WTC11 (cell line): ENCODE measurements around the gene SNX6. TPM values are rescaled to one million over a fixed set of nuclear protein-coding genes. Genes with fewer than 3 reads are reported as not detected.
A peak's percentile ranks its signal among the peaks of the same experiment; 100 is the strongest.

Experiments used
- ATAC-seq: fragments of 200-7000 bp; cut with Tn5 transposase; 2 replicates; pipeline ENCODE4 v1.10.0; 2021; ENCODE audit warnings: mild to moderate bottlenecking, moderate library complexity
- CTCF ChIA-PET: fragments of 300-600 bp; sonication (Branson Sonifier 250); formaldehyde crosslinking; loops from one replicate; lab custom pipeline; 2021; ENCODE audit warnings: antibody characterized with exemption; lab: Charles Lee
- POLR2A ChIA-PET: fragments of 350-600 bp; sonication (Branson Sonifier 250); formaldehyde crosslinking; loops from one replicate; lab custom pipeline; 2021; ENCODE audit warnings: antibody characterized with exemption; lab: Charles Lee
- DNase-seq: peaks from one replicate; pipeline ENCODE4 v3.0.0; 2021; ENCODE audit warnings: low spot score
- H3K27ac Mint-ChIP-seq: 2 replicates; pipeline ENCODE4 v1.8.0; 2021; ENCODE audit warnings: mixed read lengths
- H3K27me3 Mint-ChIP-seq: 2 replicates; pipeline ENCODE4 v1.8.0; 2021; ENCODE audit warnings: low read depth, mild to moderate bottlenecking, moderate library complexity, mixed read lengths
- H3K36me3 Mint-ChIP-seq: 2 replicates; pipeline ENCODE4 v1.8.0; 2021; ENCODE audit warnings: mixed read lengths
- H3K4me1 Mint-ChIP-seq: 2 replicates; pipeline ENCODE4 v1.8.0; 2022; ENCODE audit warnings: mixed read lengths
- H3K4me3 Mint-ChIP-seq: 2 replicates; pipeline ENCODE4 v1.8.0; 2021; ENCODE audit warnings: mild to moderate bottlenecking, moderate library complexity, mixed read lengths
- H3K9me3 Mint-ChIP-seq: 2 replicates; pipeline ENCODE4 v1.8.0; 2021; ENCODE audit warnings: mixed read lengths
- ELF4 ChIP-seq: sonication (generic); formaldehyde crosslinking; IDR thresholded peaks from 2 replicates; pipeline ENCODE4 v1.8.1; 2022; ENCODE audit warnings: low read depth, mild to moderate bottlenecking, moderate library complexity, missing genetic modification reagents
- EMX1 ChIP-seq: fragments of 250-450 bp; sonication (Bioruptor Pico); IDR thresholded peaks from 2 replicates; pipeline ENCODE4 v1.8.0; 2021; ENCODE audit warnings: mild to moderate bottlenecking
- ETV6 ChIP-seq: sonication (generic); formaldehyde crosslinking; IDR thresholded peaks from 2 replicates; pipeline ENCODE4 v1.8.1; 2022; ENCODE audit warnings: mild to moderate bottlenecking, missing genetic modification reagents
- FOXJ3 ChIP-seq: sonication (generic); formaldehyde crosslinking; IDR thresholded peaks from 2 replicates; pipeline ENCODE4 v1.9.0; 2021; ENCODE audit warnings: missing genetic modification reagents, mild to moderate bottlenecking, borderline replicate concordance
- GABPB1 ChIP-seq: sonication (generic); formaldehyde crosslinking; IDR thresholded peaks from 2 replicates; pipeline ENCODE4 v1.8.1; 2023; ENCODE audit warnings: mild to moderate bottlenecking, missing genetic modification reagents
- GTF2I ChIP-seq: fragments of 250-450 bp; sonication (Bioruptor Pico); conservative IDR thresholded peaks from 2 replicates; pipeline ENCODE4 v1.4.0; 2021; ENCODE audit warnings: mild to moderate bottlenecking
- HMGA2 ChIP-seq: fragments of 250-450 bp; sonication (Bioruptor Pico); IDR thresholded peaks from 2 replicates; pipeline ENCODE4 v1.4.0; 2021; ENCODE audit warnings: mild to moderate bottlenecking, moderate library complexity
- JAZF1 ChIP-seq: fragments of 250-450 bp; sonication (Bioruptor Pico); IDR thresholded peaks from 2 replicates; pipeline ENCODE4 v1.9.0; 2021; ENCODE audit warnings: moderate library complexity, mild to moderate bottlenecking, inconsistent platforms
- JUN ChIP-seq: sonication (generic); formaldehyde crosslinking; IDR thresholded peaks from 2 replicates; pipeline ENCODE4 v1.8.0; 2023; ENCODE audit warnings: mild to moderate bottlenecking, missing genetic modification reagents
- KAT7 ChIP-seq: sonication (generic); formaldehyde crosslinking; IDR thresholded peaks from 2 replicates; pipeline ENCODE4 v1.8.1; 2023; ENCODE audit warnings: missing genetic modification reagents, mild to moderate bottlenecking, borderline replicate concordance
- NFATC4 ChIP-seq: fragments of 250-450 bp; sonication (Bioruptor Pico); IDR thresholded peaks from 2 replicates; pipeline ENCODE4 v1.9.0; 2021; ENCODE audit warnings: mild to moderate bottlenecking
- SMAD4 ChIP-seq: sonication (generic); formaldehyde crosslinking; IDR thresholded peaks from 2 replicates; pipeline ENCODE4 v1.8.0; 2022; ENCODE audit warnings: mild to moderate bottlenecking, missing genetic modification reagents
- SP1 ChIP-seq: sonication (generic); formaldehyde crosslinking; conservative IDR thresholded peaks from 2 replicates; pipeline ENCODE4 v1.8.1; 2022; ENCODE audit warnings: missing genetic modification reagents
- TCF7 ChIP-seq: sonication (generic); formaldehyde crosslinking; IDR thresholded peaks from 2 replicates; pipeline ENCODE4 v1.8.0; 2022; ENCODE audit warnings: mild to moderate bottlenecking, low read depth, missing genetic modification reagents, moderate library complexity
- TEAD1 ChIP-seq: sonication (generic); formaldehyde crosslinking; IDR thresholded peaks from 2 replicates; pipeline ENCODE4 v1.8.0; 2022; ENCODE audit warnings: mild to moderate bottlenecking, missing genetic modification reagents
- TEAD4 ChIP-seq: sonication (generic); formaldehyde crosslinking; IDR thresholded peaks from 2 replicates; pipeline ENCODE4 v1.8.0; 2022; ENCODE audit warnings: mild to moderate bottlenecking, missing genetic modification reagents
- ZNF138 ChIP-seq: sonication (generic); formaldehyde crosslinking; conservative IDR thresholded peaks from 2 replicates; pipeline ENCODE4 v1.8.1; 2022; ENCODE audit warnings: mild to moderate bottlenecking, moderate library complexity, missing genetic modification reagents
- ZNF263 ChIP-seq: sonication (generic); formaldehyde crosslinking; IDR thresholded peaks from 2 replicates; pipeline ENCODE4 v1.8.1; 2022; ENCODE audit warnings: low read depth, mild to moderate bottlenecking, moderate library complexity, missing genetic modification reagents
- ZNF423 ChIP-seq: fragments of 250-450 bp; sonication (Bioruptor Pico); IDR thresholded peaks from 2 replicates; pipeline ENCODE4 v2.1.2; 2022; ENCODE audit warnings: mild to moderate bottlenecking, moderate library complexity
- total RNA-seq: library from RNA; stranded (reverse); gene quantifications from 3 replicates; pipeline ENCODE4 v1.2.3, GENCODE V29; 2021
- TF ChIP-seq, protein P1 (sequence below): sonication (generic); formaldehyde crosslinking; IDR thresholded peaks from 2 replicates; pipeline ENCODE4 v1.8.1; 2023; ENCODE audit warnings: mild to moderate bottlenecking, missing genetic modification reagents, moderate library complexity
- TF ChIP-seq, protein P2 (sequence below): sonication (generic); formaldehyde crosslinking; IDR thresholded peaks from 2 replicates; pipeline ENCODE4 v1.8.0; 2022; ENCODE audit warnings: mild to moderate bottlenecking, missing genetic modification reagents
- TF ChIP-seq, protein P3 (sequence below): sonication (generic); formaldehyde crosslinking; conservative IDR thresholded peaks from 2 replicates; pipeline ENCODE4 v1.8.1; 2022; ENCODE audit warnings: mild to moderate bottlenecking, missing genetic modification reagents
- TF ChIP-seq, protein P4 (sequence below): sonication (generic); formaldehyde crosslinking; IDR thresholded peaks from 2 replicates; pipeline ENCODE4 v1.8.1; 2023; ENCODE audit warnings: mild to moderate bottlenecking, moderate library complexity, missing genetic modification reagents
- TF ChIP-seq, protein P5 (sequence below): fragments of 250-450 bp; sonication (Bioruptor Pico); IDR thresholded peaks from 2 replicates; pipeline ENCODE4 v1.9.0; 2021; ENCODE audit warnings: mild to moderate bottlenecking
- TF ChIP-seq, protein P6 (sequence below): sonication (generic); formaldehyde crosslinking; IDR thresholded peaks from 2 replicates; pipeline ENCODE4 v1.8.1; 2022; ENCODE audit warnings: low read depth, mild to moderate bottlenecking, moderate library complexity, missing genetic modification reagents, borderline replicate concordance
- TF ChIP-seq, protein P7 (sequence below): sonication (generic); formaldehyde crosslinking; IDR thresholded peaks from 2 replicates; pipeline ENCODE4 v1.8.0; 2022; ENCODE audit warnings: mild to moderate bottlenecking, missing genetic modification reagents

SNX6 gene
- total RNA-seq, 1 experiment from 2014 or later = 51.3 TPM

DNA sequence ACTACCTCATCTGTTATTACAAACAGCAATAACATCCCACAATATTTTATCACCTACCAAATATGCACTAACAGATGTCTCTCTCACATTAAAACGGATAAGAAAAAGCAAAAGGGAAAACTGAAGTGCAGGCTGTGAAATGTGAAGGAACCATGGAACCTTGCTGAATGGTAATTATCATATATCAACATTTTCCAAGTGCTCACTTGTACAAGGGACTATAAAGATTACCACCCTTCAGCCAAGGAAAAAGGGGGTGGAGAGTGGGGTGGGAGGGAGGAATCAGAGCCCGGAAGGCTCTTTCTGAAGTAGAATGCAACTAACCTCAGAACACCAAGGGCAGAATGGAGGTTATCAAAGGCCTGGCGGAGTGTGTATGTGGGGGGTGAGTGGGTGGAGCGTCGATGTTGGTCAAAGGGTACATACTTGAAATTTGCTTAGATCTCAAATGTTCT is 1.2 kb downstream of the SNX6 start:
- H3K4me1 Mint-ChIP-seq = peaks cover 10% of the 10 kb centered on the region
- no peak overlapping the region for H3K27ac Mint-ChIP-seq
- no peak for DNase-seq
- TF ChIP-seq, protein P1, sequence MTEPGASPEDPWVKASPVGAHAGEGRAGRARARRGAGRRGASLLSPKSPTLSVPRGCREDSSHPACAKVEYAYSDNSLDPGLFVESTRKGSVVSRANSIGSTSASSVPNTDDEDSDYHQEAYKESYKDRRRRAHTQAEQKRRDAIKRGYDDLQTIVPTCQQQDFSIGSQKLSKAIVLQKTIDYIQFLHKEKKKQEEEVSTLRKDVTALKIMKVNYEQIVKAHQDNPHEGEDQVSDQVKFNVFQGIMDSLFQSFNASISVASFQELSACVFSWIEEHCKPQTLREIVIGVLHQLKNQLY (CRISPR knock-in tag) = no peak
- TF ChIP-seq TEAD4 (CRISPR knock-in tag) (no peak), EMX1 (no peak), JAZF1 (no peak), TEAD1 (CRISPR knock-in tag) (no peak), SP1 (CRISPR knock-in tag) (no peak), KAT7 (CRISPR knock-in tag) (no peak), GTF2I (CRISPR knock-in tag) (no peak), NFATC4 (no peak), ZNF423 (CRISPR knock-in tag) (no peak), TCF7 (CRISPR knock-in tag) (no peak), SMAD4 (CRISPR knock-in tag) (no peak), HMGA2 (CRISPR knock-in tag) (no peak), ZNF138 (no peak)
- TF ChIP-seq, protein P2, sequence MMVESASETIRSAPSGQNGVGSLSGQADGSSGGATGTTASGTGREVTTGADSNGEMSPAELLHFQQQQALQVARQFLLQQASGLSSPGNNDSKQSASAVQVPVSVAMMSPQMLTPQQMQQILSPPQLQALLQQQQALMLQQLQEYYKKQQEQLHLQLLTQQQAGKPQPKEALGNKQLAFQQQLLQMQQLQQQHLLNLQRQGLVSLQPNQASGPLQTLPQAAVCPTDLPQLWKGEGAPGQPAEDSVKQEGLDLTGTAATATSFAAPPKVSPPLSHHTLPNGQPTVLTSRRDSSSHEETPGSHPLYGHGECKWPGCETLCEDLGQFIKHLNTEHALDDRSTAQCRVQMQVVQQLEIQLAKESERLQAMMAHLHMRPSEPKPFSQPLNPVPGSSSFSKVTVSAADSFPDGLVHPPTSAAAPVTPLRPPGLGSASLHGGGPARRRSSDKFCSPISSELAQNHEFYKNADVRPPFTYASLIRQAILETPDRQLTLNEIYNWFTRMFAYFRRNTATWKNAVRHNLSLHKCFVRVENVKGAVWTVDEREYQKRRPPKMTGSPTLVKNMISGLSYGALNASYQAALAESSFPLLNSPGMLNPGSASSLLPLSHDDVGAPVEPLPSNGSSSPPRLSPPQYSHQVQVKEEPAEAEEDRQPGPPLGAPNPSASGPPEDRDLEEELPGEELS (CRISPR knock-in tag) = no peak
- TF ChIP-seq, protein P3, sequence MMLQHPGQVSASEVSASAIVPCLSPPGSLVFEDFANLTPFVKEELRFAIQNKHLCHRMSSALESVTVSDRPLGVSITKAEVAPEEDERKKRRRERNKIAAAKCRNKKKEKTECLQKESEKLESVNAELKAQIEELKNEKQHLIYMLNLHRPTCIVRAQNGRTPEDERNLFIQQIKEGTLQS (CRISPR knock-in tag) = no peak
- TF ChIP-seq, protein P4, sequence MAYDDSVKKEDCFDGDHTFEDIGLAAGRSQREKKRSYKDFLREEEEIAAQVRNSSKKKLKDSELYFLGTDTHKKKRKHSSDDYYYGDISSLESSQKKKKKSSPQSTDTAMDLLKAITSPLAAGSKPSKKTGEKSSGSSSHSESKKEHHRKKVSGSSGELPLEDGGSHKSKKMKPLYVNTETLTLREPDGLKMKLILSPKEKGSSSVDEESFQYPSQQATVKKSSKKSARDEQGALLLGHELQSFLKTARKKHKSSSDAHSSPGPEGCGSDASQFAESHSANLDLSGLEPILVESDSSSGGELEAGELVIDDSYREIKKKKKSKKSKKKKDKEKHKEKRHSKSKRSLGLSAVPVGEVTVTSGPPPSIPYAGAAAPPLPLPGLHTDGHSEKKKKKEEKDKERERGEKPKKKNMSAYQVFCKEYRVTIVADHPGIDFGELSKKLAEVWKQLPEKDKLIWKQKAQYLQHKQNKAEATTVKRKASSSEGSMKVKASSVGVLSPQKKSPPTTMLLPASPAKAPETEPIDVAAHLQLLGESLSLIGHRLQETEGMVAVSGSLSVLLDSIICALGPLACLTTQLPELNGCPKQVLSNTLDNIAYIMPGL = no peak
- TF ChIP-seq, protein P5, sequence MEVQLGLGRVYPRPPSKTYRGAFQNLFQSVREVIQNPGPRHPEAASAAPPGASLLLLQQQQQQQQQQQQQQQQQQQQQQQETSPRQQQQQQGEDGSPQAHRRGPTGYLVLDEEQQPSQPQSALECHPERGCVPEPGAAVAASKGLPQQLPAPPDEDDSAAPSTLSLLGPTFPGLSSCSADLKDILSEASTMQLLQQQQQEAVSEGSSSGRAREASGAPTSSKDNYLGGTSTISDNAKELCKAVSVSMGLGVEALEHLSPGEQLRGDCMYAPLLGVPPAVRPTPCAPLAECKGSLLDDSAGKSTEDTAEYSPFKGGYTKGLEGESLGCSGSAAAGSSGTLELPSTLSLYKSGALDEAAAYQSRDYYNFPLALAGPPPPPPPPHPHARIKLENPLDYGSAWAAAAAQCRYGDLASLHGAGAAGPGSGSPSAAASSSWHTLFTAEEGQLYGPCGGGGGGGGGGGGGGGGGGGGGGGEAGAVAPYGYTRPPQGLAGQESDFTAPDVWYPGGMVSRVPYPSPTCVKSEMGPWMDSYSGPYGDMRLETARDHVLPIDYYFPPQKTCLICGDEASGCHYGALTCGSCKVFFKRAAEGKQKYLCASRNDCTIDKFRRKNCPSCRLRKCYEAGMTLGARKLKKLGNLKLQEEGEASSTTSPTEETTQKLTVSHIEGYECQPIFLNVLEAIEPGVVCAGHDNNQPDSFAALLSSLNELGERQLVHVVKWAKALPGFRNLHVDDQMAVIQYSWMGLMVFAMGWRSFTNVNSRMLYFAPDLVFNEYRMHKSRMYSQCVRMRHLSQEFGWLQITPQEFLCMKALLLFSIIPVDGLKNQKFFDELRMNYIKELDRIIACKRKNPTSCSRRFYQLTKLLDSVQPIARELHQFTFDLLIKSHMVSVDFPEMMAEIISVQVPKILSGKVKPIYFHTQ (CRISPR knock-in tag) = no peak
- TF ChIP-seq, all 79 proteins: peak for 0
- Mint-ChIP-seq H3K36me3 (peaks cover 9% of the 10 kb centered on the region; the same call in 1 of the 2 replicates), H3K27me3 (peaks cover 7% of the 10 kb centered on the region; the same call in 1 of the 2 replicates), H3K4me3 (peak overlapping the region; percentile 87), H3K9me3 (peaks cover 5% of the 10 kb centered on the region)
- POLR2A ChIA-PET = no interaction called here
- ATAC-seq = no peak
- CTCF ChIA-PET = no interaction called here

DNA sequence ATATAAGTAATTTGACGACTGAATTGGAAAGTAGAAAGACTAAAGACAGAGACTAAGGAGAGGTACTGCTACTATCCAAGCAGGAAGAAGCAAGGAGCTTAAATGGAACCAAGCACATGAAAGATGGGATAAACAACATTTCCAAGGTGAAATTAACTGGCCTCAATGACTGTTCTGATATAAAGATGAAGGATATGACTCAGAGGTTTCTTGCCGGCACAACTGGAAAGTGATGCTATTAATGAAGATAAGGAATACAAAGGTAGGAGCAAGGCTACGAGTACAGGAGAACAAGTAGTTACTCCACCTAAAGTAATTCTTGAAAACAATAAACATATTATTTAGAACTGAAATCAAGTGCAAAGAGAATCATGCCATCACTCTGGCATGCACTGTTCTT is 6.4 kb downstream of the SNX6 start:
- Mint-ChIP-seq H3K36me3 (peaks cover 21% of the 10 kb centered on the region), H3K9me3 (no peaks in the 10 kb centered on the region), H3K27me3 (no peaks in the 10 kb centered on the region), H3K4me1 (peaks cover under 1% of the 10 kb centered on the region; the same call in 1 of the 2 replicates), H3K4me3 (no peak overlapping the region), H3K27ac (no peak overlapping the region)
- ChIA-PET CTCF (interaction anchor here (0.5 kb wide), 1 partner anchor 59 kb away, joined by 6 read pairs; no protein-coding TSS in a partner anchor), POLR2A (no interaction called here)
- no peak for DNase-seq
- no peak for ATAC-seq
- TF ChIP-seq GABPB1 = no peak
- no peak for TF ChIP-seq ETV6
- TF ChIP-seq ZNF263 (CRISPR knock-in tag) = no peak
- no peak for TF ChIP-seq EMX1
- TF ChIP-seq ELF4 (CRISPR knock-in tag) = no peak
- TF ChIP-seq, protein P6, sequence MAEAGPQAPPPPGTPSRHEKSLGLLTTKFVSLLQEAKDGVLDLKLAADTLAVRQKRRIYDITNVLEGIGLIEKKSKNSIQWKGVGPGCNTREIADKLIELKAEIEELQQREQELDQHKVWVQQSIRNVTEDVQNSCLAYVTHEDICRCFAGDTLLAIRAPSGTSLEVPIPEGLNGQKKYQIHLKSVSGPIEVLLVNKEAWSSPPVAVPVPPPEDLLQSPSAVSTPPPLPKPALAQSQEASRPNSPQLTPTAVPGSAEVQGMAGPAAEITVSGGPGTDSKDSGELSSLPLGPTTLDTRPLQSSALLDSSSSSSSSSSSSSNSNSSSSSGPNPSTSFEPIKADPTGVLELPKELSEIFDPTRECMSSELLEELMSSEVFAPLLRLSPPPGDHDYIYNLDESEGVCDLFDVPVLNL (CRISPR knock-in tag) = no peak
- TF ChIP-seq, protein P2 (CRISPR knock-in tag) = no peak
- TF ChIP-seq, protein P3 (CRISPR knock-in tag) = no peak
- TF ChIP-seq FOXJ3 = no peak
- TF ChIP-seq, protein P7, sequence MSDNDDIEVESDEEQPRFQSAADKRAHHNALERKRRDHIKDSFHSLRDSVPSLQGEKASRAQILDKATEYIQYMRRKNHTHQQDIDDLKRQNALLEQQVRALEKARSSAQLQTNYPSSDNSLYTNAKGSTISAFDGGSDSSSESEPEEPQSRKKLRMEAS = no peak
- no peak for TF ChIP-seq JUN (CRISPR knock-in tag)
